Measurements from ENCODE around the gene LAMA5.

Gene LAMA5

DNA sequence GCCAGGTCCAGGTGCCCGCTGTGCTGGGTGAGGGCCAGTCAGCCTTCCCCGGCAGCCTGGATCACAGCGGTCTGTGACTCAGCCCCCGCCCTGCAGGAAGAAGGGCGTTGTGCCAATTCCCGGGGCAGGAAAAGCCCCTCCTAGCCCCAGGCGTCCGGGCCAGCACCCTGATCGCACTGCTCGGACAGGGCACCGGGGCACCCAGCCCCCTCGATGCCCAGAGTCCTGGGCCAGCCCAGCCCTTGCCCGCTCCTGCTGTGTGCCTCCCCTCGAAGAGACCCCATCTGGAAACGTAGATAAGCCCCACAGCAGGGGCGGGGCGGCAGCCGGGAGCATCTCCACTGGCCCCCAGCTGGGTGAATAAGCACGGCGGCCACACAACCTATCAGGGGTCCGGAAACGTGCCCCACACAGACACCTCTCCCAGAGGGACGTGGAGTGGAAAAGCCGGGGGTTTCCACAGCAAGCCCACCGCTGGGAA is 9.9 kb downstream of the LAMA5 start:
- DNase-seq, result peak; percentile 41

DNA sequence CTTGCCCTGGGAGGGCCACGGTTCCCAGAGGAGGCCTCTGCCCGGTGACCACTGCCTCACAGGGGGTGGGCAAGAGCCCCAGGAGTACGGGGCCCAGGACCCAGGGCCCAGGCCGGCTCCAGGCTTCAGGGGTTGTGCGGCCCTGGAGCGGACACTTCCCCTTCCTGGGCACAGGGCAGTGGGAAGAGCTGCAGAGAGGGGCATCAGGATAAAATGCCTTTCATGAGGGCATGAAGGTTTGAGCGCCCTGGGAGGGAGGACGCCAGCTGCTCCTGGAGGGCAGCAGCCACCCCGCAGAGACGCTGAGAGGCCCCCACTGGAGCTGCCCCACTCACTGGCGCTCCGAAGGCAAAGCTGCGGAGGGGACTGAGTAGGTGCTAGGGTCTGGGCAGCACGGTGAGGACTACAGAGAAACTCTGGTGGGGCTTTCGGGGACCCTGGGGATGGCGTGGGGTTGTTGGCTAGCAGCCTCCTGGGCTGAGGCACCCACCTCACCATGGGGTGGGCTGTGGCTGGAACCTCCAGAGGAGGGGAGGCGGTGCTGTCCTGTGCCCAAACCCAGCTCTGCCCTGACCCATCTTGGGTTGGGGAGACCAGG is 10.4 kb downstream of the LAMA5 start:
- no peak for DNase-seq

DNA sequence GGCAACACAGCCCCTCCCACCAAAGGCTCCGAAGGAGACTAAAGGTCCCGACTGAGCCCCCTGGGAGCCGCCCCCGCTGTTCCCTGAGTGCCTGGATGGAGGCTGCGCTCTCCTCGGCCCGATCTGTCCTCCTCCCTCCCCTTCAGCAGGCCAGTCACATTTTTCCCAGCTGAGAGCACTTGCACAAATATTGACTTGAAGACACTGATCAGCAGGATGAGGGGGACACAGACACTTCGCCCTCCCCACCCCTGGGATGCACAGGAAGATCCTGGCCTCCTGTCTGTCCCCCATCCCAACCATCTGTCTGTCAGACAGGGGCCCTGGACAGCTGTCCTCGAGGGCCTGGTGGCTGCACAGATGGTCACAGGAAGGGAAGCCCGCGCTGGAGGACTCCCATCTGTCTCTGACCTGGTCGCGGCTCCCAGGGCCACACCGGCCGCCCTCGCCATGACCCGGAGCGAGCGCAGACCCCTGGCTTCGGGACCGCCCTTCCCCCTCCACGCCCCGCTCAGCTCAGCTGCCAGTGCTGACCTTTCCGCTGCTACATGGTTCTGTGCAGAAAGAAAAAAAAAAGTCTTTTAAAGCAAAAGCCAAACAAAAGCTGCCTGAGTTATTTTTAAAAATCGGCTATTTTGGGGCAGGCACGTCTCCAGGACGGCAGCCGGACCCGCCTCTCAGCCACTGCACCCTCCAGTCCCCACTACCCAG is 11.1 kb downstream of the LAMA5 start:
- DNase-seq, result no peak

DNA sequence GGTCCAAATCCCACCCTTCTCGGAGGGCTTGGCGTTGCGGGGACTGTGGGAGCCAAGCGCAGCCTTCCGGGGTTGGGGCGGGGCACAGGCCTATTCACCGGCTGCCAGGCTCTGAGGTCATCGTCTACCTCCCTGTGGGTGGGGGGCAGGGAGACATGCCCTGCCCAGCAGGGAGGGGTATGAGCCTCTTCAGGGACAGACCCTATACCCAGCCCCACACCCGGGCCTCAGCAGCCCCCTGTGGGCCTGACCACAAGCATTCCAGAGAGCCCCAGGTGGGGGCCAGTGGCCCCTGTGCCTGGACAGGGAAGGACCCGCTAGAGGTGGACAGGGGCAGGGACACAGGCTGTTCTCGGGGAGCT is 11.6 kb downstream of the LAMA5 start:
- peak; percentile 23 for DNase-seq

DNA sequence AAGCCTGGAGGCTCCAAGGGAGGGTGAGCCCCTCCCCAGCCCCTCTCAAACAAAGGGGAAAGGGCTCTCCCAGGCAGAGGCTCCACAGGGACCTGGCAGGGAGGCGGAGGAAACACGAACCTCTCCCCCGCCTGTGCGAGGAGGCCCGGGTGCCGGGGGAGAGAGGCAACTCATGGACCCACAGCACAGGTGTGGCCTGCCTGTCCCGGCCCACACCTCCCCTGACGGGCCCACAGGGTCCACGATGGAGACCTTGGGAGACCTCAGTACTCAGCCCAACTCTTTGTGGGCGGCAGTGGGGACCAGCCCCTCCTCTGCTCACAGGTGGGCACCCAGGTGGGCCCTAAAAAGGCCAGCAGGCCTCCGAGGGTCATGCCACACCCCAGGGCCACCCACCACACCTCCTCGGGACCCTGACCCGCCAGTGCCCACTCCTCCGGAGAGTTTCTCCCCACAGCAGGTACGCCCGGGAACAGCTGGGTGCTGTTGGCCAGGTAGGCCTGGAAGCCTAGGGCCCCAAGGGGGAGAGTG is 12.2 kb downstream of the LAMA5 start:
- no peak for DNase-seq

DNA sequence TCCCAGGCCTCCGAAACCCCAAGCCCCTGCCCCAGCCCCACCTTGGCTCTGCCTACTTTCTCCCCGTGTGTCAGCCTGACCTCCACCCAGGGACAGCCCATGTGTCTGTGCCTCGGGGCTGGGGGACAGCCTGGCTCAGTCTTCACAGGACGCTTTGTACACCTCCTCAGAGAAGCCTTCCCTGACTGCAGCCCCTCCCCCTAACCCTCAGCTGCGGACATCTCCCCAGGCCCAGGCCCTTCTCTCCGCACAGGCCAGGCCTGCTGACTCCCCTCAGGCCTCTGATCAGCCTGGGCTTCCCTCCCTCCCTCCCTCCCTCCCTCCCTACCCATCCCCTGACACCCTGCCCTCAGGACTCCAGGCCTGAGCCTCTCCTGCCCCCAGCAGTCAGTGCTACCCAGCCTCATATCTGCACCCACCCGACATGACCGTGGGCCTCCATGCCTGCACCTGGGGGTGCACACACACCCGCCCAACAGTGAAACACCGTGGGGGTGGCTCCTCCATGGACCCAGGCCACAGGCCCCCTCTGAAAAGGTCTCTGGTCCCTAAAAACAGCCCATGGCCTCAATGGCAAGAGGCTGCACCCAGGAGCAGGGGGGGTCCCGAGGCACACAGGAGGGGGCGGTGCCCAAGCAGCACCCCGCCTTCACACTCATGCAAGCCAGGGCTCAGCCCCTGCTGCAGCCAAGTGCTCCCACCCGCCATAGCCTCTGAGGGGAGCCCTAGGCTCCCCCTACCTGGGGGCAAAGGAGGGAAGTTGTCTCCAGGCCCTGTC is 12.9 kb downstream of the LAMA5 start:
- no peak for DNase-seq

DNA sequence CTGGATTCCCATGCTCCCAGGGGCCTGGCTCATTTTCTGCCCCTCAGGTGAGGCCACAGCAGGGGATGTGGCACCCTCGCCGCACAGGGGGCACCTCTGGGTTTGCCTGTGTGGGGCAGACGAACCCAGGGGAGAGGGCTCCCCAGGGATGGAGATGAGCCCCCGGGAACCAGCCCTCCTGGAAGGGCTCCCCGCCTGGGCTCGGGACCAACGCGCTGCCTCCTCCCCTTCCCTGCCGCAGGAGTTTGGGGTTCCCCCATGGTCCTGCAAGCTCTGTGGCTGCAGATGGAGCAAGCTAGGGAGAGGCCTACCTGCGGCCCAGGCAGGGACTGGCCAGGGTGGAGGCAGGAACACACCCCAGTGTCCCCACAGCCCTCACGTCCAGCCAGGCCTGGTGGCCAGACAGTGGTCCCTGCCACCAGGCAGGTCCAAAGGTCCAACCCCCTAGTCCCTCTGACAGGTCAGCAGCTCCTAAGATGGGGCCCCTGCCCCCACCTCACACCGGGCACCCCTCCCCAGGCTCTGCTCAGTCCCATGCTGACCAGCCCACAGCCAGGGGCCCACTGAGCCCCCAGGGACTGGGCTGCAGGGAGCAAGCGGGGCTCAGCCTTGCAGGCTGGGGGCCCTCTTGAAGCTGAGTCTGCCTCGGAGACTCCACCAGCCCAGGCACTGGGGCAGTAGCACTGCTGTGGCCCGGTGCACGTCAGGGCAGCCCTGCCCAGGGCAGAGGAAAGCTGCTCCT is 13.7 kb downstream of the LAMA5 start:
- no peak for DNase-seq

DNA sequence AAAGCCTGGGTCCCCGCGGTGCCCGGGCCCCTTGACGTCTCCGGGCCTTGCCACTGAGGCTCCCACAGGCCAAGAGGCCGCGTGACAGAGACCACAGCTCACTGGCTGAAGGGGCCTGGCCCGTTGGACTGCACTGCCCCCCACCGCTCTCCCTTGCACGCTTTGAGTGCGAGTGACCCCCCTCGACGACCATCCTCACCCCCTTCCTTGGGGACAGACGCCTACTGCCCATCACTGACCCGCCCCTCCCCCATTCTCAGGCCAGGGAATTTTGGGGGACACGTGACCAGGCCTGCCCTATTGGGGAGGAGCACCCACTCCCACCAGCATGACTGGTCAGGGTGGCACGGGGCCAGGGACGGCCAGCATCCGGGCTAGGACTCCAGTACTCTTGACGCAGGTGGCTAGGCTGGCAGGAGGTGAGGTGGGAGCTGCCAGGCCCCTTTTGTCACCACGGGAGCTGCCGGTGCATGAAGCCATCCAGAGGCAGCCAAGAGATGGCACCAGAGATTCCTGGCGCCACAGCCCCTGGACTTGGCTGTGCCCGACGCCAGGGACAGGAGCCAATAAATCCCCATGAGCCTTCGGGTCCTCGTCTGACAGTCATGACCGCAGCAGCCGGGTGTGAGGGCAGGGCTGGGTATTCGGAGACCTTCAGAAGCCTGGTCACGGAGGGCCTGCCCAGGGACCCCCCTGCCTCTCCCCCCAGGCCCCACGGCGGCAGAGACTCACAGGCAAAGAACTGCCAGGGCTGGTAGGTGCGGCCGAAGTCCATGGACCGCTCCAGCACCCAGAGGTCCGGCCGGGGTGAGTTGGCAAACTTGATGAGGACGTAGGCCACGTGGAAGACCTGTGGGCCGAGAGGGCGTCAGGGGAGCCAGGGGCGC is 14.5 kb downstream of the LAMA5 start:
- no peak for DNase-seq

DNA sequence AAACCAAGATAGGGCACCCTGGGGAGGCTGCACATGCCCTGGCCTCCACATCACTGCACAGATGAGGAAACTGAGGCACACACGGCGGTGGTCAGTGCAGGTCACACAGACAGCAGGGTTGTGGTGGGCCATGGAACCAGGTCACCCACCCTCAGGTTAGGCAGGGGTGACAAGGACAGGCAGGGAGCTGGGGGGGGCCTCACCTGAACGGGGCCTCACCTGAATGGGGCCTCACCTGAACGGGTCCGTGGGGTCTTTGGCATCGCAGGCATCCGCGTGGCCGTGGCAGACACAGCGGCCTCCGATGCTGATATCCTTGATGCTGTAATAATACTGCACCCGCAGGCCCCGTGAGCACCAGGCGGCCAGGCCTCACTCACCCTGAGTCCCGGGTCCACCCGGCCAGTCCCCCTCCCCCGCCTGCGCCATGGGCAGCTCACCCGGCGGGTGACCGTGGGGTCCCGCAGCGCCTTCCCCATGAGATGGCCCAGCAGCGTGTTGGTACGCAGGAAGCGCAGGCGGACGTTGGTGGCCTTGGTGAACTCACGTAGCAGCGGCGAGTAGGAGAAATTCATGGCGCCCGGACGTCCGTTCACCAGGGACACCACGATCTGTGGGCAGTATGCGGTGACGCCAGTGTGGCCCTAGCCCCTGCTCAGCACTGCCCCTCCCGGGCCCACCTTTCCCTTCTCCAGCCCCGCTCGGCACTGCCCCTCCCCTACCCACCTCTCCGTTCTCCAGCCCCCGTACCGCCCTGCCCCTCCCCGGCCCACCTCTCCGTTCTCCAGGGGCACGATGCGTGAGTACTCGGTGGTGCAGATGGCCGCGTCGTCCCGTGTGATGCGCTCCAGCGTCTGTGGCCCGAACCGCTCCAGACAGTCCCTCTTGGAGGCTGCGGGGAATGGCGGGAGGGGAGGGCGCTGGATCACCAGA is 15.4 kb downstream of the LAMA5 start:
- DNase-seq, result no peak

DNA sequence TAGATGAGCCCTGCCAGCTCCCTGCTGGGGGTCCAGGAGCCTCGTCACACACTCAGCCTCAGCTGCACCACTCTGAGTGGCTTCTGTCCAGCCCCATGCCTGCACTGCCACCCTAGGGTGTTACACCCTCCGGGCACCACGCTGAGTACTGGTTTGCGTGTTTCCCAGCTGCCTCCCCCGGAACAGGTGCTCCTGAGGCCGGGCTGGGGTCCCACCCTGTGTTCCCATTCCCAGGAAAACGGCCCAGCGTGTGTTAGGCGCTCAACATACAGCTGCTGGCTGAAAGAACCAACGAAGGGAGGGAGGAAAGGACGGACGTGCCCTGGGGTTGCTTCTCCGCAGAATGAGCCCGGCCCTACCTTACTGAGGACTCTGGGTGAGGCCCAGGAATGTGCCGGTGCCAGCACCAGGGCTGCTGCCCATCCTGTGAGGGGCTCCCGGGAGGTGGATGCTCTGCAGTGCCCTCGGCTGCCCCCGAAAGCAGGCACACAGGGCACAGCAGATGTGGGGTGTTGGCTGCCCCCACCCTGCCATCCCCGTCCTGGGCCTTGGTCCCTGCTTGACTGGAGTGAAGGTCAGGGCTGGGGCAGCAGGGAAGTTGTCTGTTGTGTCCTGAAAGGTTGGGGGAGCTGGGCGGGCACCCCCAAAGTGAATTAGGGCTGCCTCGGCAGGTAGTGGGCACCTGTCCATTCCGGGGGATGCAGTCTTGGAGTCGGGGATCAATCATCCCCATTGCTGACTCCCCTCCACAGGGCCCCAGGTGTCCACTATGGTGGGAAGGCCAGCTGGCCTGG is 16.3 kb downstream of the LAMA5 start:
- DNase-seq, result no peak

DNA sequence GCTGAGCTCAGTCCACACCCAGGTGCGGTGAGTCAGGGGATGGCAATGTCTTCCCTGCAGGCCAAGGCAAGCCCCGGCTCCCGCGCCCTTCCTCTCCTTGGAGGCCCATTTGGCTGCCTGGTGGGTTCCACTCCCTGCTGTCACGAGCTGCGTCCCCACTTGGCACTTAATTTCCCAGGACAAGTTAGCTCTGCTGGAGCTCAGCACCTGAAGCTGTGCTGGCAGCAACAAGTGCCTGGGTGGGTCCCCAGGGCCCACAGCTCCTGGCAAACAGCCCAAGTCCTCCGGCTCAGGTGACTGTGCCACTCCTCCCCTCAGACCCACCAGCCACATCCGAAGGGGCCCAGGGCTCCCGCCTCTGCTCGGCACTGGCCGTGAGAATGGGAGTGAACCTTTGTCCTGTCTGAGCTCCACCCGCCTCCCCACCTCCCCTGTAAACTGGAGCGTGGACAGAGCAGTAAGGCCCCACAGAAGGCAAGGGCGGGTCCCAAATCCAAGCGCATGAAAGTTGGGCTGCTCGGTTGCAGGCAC is 16.9 kb downstream of the LAMA5 start:
- no peak for DNase-seq

DNA sequence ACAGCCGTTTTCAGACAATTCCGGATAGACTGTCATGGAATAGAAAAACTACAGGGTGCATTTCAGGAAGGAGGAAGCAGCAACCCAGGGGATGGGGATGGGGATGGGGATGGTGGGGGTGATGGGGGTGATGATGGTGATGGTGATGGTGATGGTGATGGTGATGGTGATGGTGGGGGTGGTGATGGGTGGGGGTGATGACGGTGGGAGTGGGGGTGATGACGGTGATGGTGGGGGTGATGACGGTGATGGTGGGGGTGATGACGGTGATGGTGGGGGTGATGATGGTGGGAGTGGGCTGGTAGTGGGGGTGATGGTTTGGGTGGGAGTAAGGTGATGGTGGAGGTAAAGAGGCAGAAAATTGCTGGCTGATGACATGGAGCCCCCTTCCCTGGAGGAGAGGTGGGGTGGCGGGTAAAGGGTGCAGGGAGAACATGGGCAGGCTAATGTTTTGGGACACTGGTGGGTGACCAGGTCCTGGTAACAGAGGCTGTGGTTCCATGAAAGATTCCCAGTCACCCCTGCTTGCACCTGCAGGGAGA is 17.5 kb downstream of the LAMA5 start:
- DNase-seq, result no peak

DNA sequence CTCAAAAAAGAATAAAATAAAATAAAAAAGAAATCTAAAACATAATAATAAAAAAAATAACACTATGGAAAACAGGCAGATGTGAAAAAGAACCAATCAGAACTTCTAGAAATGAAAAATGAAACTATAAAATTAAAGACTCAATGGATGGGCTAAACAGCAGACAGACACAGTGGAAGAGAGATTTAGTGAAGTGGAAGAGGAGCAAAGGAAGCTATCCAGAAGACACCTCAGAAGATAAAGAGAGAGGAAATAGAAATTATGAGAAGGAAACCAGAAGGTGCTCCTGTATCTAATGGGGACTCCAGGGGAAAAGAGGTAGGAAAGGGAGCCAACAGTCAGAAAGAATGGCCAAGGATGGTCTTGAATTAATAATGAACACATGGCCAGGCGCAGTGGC is 18.5 kb downstream of the LAMA5 start:
- DNase-seq, result no peak

DNA sequence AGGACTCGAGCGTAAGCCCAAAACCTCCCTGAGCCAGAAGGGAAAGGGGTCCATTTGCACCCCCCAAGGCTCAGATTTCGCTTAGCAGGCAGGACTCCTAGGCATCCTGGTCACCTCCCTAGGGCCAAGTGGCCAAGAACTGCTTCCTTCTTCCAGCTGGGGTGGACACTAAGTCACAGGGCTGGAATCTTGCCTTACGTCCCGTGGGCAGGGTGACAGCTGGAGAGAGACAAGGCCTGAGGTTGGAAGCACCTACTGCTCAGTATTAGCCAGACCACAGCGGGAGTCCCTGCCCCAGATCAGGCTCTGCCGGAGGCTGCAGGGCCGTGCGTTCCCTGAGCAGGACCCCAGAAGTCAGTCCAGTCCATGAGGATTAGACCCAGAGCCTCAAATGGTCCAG is 19.7 kb downstream of the LAMA5 start:
- DNase-seq, result no peak

DNA sequence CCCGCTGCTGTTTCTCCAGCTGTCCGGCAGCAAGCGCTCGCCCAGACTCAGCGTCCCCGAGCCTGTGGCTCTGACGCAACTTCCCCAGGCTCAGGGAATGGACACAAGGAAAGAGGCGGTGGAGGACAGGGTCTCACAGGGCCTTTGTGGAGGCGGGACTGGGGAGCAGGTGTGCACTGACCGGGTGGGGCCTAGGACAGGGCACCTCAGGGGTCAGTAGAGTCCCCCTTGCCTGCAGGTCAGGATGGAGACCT is 20.0 kb downstream of the LAMA5 start:
- no peak for DNase-seq

DNA sequence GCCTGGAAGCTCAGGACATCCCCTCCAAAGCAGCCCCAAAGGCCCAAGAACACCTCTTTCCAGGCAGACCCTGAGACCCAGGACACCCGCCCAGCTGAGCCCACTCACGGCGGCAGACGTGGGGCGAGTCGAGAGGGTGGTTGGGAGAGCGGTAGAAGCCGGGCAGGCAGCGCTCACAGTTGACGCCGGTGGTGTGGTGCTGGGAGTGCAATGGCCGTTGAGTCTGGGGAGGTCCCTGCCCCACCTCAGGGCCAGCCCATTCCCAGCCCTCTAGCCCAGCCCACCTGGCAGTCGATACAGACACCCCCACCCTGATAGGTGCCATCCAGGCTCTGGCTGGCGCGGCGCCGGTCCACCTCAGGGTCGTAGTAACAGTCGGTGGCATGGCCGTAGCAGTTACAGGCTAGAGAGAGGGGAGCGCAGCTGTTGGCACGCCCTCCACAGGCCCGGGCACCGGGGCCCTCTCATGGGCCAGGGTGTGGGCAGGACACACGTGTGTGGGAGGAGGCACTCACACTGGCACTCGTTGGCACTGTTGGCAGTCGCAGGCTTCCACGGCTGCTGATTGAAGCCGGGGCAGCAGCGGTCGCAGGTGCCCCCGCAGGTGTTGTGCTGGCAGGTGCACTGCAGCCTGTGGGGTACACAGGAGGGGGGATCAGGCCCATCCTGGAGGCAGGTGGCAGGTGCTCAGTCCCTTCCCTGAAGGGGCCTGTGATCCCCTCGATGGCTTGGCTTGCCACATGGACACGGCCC is 20.5 kb downstream of the LAMA5 start:
- no peak for DNase-seq

DNA sequence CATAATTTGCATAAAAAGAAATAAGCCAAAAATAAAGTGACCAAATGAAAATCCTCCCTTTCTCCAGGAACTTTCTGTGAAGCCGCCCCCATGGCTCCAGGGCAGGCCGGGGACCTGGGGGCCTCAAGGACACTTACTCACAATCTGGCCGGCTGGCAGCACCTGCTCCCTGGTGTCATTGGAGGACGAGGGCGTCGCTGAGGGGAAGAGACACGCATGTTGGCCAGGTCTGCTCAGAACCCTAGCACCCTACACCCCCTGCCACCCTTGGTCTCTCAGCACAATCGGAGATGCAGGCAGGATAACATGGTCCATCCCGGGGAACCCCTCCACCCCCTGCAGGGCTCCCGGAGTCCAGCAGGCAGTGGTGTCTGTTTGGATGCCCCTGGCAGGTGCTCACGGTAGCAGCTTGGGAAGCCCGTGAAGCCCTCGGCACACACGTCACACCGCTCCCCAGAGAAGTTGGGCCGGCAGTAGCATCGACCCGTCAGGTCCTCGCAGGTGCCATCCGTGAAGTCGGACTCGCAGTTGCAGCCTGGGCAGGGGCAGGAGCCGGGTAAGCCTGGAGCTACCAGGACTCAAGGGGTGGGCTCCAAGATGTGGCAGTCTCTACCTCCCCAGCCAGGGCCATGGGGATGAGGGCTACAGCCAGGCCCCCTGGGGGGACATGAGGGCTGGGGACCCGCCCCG is 21.3 kb downstream of the LAMA5 start:
- no peak for DNase-seq

DNA sequence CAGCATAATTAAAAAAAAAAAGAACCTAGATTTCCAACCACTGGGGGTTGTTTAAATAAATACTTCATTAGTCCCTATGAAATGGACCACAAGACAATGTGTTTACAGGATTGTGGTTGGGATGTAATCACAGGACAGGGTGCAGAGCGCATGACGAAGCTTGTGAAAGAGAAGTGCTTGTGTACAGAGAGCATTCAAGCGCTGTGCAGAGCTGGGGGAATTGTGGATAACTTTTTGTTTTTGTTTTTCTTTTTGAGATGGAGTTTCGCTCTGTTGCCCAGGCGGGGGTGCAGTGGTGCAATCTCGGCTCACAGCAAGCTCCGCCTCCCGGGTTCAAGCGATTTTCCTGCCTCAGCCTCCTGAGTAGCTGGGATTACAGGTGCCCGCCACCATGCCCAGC is 22.3 kb downstream of the LAMA5 start:
- no peak for DNase-seq
